ENCODE data around the gene APOBEC3A. TPM values are rescaled to one million over a fixed set of nuclear protein-coding genes. Genes with fewer than 3 reads are reported as not detected.
"Not testable (repeated sequence)": the region's sequence is repeated elsewhere in the genome, so short reads cannot be mapped to it uniquely, and the experiment has no call there.

The APOBEC3A gene
- total RNA-seq, 2 donors from 2014 or later: 3.3 TPM; not detected in 1

DNA sequence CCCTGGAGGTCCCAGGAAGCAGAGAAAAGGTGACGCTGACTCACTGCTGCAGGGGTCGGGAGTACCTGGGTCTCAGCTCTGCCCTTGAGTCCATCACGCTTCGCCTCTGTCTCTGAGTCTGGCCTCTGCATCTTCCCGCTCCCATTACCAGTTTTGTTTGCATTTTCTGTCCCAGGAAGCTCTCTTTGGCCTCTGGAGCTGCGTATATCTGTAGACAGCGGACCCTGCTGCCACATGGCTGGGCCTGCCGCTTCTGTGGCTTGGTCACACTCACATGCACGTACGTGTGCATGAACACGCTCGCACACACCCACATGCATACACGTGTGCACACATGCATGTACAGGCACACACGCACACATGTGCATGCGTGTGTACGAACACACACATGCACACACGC is 20.8 kb upstream of the APOBEC3A start:
- peaks cover 18 to 33% of the 10 kb centered on the region in 2 donors for H3K4me1 Mint-ChIP-seq (ENCODE audit: low read depth in 2 of 2)
- H3K9me3 Mint-ChIP-seq: no peaks in the 10 kb centered on the region
- no peak overlapping the region for H3K27ac Mint-ChIP-seq
- peaks cover 17 to 37% of the 10 kb centered on the region in 2 donors for H3K27me3 Mint-ChIP-seq
- H3K4me3 Mint-ChIP-seq: no peak overlapping the region
- DNase-seq (ENCODE audit: low spot score) (no peak), ATAC-seq (no peak)
- no peaks in the 10 kb centered on the region for H3K36me3 Mint-ChIP-seq

- no peaks in the 10 kb centered on the region for H3K36me3 Mint-ChIP-seq
- peak overlapping the region in 1 of 2 donors; percentile 20 for H3K27ac Mint-ChIP-seq
- H3K9me3 Mint-ChIP-seq: no peaks in the 10 kb centered on the region
- peaks cover 17 to 37% of the 10 kb centered on the region in 2 donors for H3K27me3 Mint-ChIP-seq
- peaks cover 22 to 38% of the 10 kb centered on the region in 2 donors for H3K4me1 Mint-ChIP-seq (ENCODE audit: low read depth in 2 of 2)
- DNase-seq (ENCODE audit: low spot score) (no peak), ATAC-seq (no peak)
- H3K4me3 Mint-ChIP-seq: no peak overlapping the region
Measured at GRCh38 chr22:38937036-38937435, 20.4 kb upstream of the APOBEC3A start.

DNA sequence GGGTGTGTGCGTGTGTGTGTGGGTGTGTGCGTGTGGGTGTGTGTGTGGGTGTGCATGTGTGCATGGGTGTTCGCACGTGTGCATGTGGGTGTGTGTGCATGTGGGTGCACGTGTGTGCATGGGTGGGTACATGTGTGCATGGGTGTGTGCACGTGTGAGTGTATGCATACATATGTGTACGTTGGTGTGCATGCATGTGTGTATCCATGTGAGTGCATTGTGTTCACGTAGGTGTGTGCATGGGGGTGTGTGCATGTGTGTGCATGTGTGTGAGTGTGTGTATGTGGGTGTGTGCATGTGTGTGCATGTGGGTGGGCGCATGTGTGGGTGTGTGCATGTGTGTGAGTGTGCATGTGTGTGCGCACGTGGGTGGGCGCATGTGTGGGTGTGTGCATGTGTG is 19.9 kb upstream of the APOBEC3A start:
- Mint-ChIP-seq H3K27ac (peak overlapping the region; percentile 20 to 53), H3K9me3 (no peaks in the 10 kb centered on the region), H3K4me1 (ENCODE audit: low read depth in 2 of 2) (peaks cover 27 to 43% of the 10 kb centered on the region in 2 donors), H3K4me3 (no peak overlapping the region), H3K36me3 (no peaks in the 10 kb centered on the region), H3K27me3 (peaks cover 17 to 37% of the 10 kb centered on the region in 2 donors)
- DNase-seq (ENCODE audit: low spot score) (no peak), ATAC-seq (no peak)

DNA sequence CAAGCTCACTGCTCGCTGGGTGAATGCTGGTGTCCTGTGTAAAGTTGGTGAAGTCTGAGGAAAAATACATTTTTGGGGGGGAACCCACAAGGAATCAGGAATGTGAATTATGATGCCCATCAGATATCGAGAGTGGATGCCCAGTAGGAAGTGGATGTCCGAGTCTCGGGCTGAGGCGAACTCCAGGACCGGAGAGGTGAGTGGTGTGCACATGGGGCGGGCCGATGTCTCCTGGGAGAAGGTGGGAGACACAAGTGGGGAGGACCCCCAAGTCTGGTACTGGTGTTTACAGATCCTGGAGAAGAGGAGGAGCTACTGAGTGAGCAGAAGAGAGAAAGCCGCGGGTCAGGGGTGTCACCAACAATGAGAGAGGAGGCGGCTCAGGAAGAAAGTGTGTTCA is 19.2 kb upstream of the APOBEC3A start:
- Mint-ChIP-seq H3K4me1 (ENCODE audit: low read depth in 2 of 2) (peaks cover 34 to 46% of the 10 kb centered on the region in 2 donors), H3K4me3 (no peak overlapping the region), H3K27me3 (peaks cover 17 to 39% of the 10 kb centered on the region in 2 donors), H3K27ac (peak overlapping the region; percentile 20 to 53), H3K9me3 (no peaks in the 10 kb centered on the region), H3K36me3 (no peaks in the 10 kb centered on the region)
- ATAC-seq (no peak), DNase-seq (ENCODE audit: low spot score) (no peak)

GRCh38 chr22:38938925-38939324 is 18.5 kb upstream of the APOBEC3A start:
- H3K27ac Mint-ChIP-seq: peak overlapping the region in 1 of 2 donors; percentile 53
- H3K36me3 Mint-ChIP-seq: no peaks in the 10 kb centered on the region
- DNase-seq (ENCODE audit: low spot score): no peak
- H3K4me1 Mint-ChIP-seq (ENCODE audit: low read depth in 2 of 2): peaks cover 41 to 53% of the 10 kb centered on the region in 2 donors
- no peak for ATAC-seq
- H3K9me3 Mint-ChIP-seq: no peaks in the 10 kb centered on the region
- no peak overlapping the region for H3K4me3 Mint-ChIP-seq
- peaks cover 16 to 42% of the 10 kb centered on the region in 2 donors for H3K27me3 Mint-ChIP-seq

- peaks cover 45 to 54% of the 10 kb centered on the region in 2 donors for H3K4me1 Mint-ChIP-seq (ENCODE audit: low read depth in 2 of 2)
- ATAC-seq (peak; percentile 25 to 48), DNase-seq (ENCODE audit: low spot score) (no peak)
- peak overlapping the region; percentile 78 for H3K4me3 Mint-ChIP-seq
- H3K9me3 Mint-ChIP-seq: no peaks in the 10 kb centered on the region
- peak overlapping the region; percentile 82 to 95 for H3K27ac Mint-ChIP-seq
- H3K27me3 Mint-ChIP-seq: peaks cover 14 to 33% of the 10 kb centered on the region in 2 donors
- no peaks in the 10 kb centered on the region for H3K36me3 Mint-ChIP-seq
Measured at GRCh38 chr22:38940811-38941384, 16.5 kb upstream of the APOBEC3A start.

DNA sequence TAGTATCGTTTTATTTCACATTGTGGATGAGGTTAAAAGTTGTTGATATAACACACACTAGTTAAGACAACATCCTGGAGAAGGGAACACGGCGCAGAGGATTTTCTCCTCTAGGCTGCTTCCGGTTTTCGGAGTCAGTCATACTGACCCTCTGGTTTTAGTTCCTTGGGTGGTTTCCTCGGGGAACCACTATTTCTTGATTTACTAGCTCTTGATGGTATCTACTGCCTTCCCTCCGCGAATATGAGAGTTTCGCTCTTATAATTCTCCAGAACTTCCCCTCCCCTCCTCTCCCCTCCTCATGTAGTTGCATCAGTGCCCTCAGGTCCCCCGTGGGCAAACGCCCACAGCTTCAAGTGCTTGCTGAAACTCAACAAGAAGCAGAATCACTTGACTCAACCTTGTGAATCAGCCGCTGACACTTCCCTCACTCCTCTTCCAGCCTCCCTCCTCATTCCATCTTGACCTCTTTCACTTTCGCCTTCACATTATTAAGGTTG is 15.9 kb upstream of the APOBEC3A start:
- Mint-ChIP-seq H3K9me3 (no peaks in the 10 kb centered on the region), H3K4me1 (ENCODE audit: low read depth in 2 of 2) (peaks cover 45 to 61% of the 10 kb centered on the region in 2 donors), H3K27me3 (peaks cover 15 to 34% of the 10 kb centered on the region in 2 donors), H3K4me3 (peak overlapping the region; percentile 78), H3K27ac (peak overlapping the region; percentile 82 to 95), H3K36me3 (no peaks in the 10 kb centered on the region)
- DNase-seq (ENCODE audit: low spot score) (peak; percentile 92), ATAC-seq (peak; percentile 87 to 94)

DNA sequence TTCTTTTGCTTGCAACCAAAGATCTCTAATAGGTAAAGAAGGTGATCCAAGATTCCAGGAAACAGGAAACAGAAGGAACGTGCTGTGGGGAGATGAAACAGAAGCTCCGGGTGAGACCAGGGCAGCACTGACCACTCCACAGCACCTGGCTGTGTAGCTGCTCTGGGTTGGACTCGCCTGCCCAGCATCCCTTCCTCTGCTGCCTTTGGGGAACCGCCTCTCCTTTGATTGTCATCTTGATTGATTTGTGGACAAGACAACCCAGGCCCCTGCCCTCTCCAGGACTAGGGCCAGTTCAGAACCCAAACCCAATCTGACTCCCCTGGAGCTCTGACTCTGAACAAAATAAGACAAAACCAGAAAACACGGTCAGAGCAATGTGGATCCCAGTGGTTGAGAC is 14.7 kb upstream of the APOBEC3A start:
- Mint-ChIP-seq H3K4me3 (peak overlapping the region; percentile 78), H3K27me3 (peaks cover 17 to 36% of the 10 kb centered on the region in 2 donors), H3K36me3 (no peaks in the 10 kb centered on the region), H3K4me1 (ENCODE audit: low read depth in 2 of 2) (peaks cover 40 to 62% of the 10 kb centered on the region in 2 donors), H3K9me3 (no peaks in the 10 kb centered on the region), H3K27ac (peak overlapping the region; percentile 82 to 95)
- ATAC-seq (no peak), DNase-seq (ENCODE audit: low spot score) (no peak)

GRCh38 chr22:38943201-38943600 is 14.2 kb upstream of the APOBEC3A start:
- Mint-ChIP-seq H3K36me3 (no peaks in the 10 kb centered on the region), H3K4me3 (peak overlapping the region; percentile 78), H3K9me3 (no peaks in the 10 kb centered on the region), H3K4me1 (ENCODE audit: low read depth in 2 of 2) (peaks cover 36 to 63% of the 10 kb centered on the region in 2 donors), H3K27ac (peak overlapping the region; percentile 82 to 95), H3K27me3 (peaks cover 14 to 34% of the 10 kb centered on the region in 2 donors)
- DNase-seq (ENCODE audit: low spot score) (no peak), ATAC-seq (no peak)

DNA sequence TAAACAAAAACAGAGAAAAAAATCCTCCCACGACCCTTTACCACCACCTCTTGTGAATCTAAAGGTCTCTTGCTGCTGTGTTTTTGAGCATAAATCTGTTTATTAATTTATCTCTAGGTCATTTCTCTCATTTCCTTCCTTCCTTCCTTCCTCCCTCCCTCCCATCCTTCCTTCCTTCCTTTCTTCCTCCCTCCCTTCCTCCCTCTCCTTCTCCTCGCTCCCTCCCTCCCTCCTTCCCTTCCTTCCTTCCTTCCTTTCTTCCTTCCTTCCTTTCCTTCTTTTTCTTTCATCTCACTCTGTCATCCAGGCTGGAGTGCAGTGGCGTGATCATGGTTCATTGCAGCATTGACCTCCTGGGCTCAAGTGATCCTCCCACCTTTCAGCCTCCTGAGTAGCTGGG is 13.5 kb upstream of the APOBEC3A start:
- Mint-ChIP-seq H3K27ac (peak overlapping the region; percentile 82 to 95), H3K9me3 (no peaks in the 10 kb centered on the region), H3K4me1 (ENCODE audit: low read depth in 2 of 2) (peaks cover 36 to 64% of the 10 kb centered on the region in 2 donors), H3K36me3 (no peaks in the 10 kb centered on the region), H3K27me3 (peaks cover 14 to 32% of the 10 kb centered on the region in 2 donors), H3K4me3 (peak overlapping the region; percentile 52)
- DNase-seq (ENCODE audit: low spot score) (no peak), ATAC-seq (no peak)

DNA sequence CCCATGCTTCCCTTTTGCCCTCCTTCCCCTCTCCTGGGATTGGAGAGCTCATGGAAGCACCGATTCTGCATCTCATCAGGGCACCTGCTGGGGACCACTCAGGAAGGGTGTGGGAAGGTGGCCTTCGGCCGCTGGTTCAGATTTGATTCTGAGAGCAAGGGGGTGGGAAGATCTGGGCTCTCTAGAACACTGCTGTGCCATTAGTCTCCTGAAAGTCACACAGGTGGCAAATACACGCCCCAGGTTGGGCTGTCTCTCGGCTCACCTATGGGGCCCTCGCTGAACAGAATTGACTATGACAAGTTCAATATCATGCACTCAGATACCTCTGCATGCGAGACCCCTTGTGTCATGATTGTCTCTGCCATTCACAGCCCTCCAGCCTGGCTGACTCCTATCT is 12.8 kb upstream of the APOBEC3A start:
- Mint-ChIP-seq H3K4me1 (ENCODE audit: low read depth in 2 of 2) (peaks cover 36 to 58% of the 10 kb centered on the region in 2 donors), H3K27ac (peak overlapping the region; percentile 82 to 95), H3K9me3 (no peaks in the 10 kb centered on the region), H3K27me3 (peaks cover 14 to 25% of the 10 kb centered on the region in 2 donors), H3K36me3 (no peaks in the 10 kb centered on the region), H3K4me3 (no peak overlapping the region)
- DNase-seq (ENCODE audit: low spot score): no peak
- ATAC-seq: no peak

- not testable (repeated sequence) for H3K36me3 Mint-ChIP-seq; H3K4me3 Mint-ChIP-seq; H3K9me3 Mint-ChIP-seq; DNase-seq (ENCODE audit: low spot score); ATAC-seq
- H3K4me1 Mint-ChIP-seq (ENCODE audit: low read depth in 2 of 2): peaks cover 34 to 55% of the 10 kb centered on the region in 2 donors
- peaks cover 14 to 25% of the 10 kb centered on the region in 2 donors for H3K27me3 Mint-ChIP-seq
- peak overlapping the region in 1 of 2 donors; percentile 52 for H3K27ac Mint-ChIP-seq
Measured at GRCh38 chr22:38945706-38946338, 11.6 kb upstream of the APOBEC3A start.

DNA sequence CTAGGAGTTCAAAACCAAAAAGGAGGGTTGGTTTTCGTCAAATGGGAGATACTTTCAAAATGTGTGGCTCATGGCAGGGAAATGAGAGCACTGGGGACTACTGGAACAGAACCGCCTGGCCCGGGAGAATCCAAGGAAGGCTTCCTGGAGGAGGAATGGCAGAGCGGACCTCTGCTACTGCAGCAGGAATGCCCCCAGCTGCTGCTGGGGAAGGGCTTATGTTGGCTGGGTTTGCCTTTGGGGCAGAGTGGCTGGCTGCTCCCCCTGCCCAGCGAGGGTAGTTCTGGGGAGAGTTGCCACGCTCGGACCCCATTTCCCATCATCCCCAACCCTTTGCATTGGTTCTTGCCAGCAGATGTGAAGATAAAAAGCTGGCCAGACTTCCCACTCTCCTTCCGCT is 10.6 kb upstream of the APOBEC3A start:
- no peaks in the 10 kb centered on the region for H3K36me3 Mint-ChIP-seq
- DNase-seq (ENCODE audit: low spot score): peak; percentile 49
- H3K4me3 Mint-ChIP-seq: no peak overlapping the region
- peaks cover 14 to 25% of the 10 kb centered on the region in 2 donors for H3K27me3 Mint-ChIP-seq
- H3K4me1 Mint-ChIP-seq (ENCODE audit: low read depth in 2 of 2): peaks cover 25 to 54% of the 10 kb centered on the region in 2 donors
- H3K9me3 Mint-ChIP-seq: no peaks in the 10 kb centered on the region
- no peak for ATAC-seq
- peak overlapping the region in 1 of 2 donors; percentile 52 for H3K27ac Mint-ChIP-seq
